GM23338 (cell line): ENCODE data around the gene ORAI3.

Experiments used
- CREB1 ChIP-seq: fragments of 250-450 bp; sonication (Bioruptor Pico); IDR thresholded peaks from 2 replicates; pipeline ENCODE4 v1.5.0; 2020; ENCODE audit warnings: low read depth, mild to moderate bottlenecking, moderate library complexity
- EZH2 ChIP-seq: fragments of 200-600 bp; sonication (generic); IDR thresholded peaks from one replicate; pipeline ENCODE4 v1.8.0; 2017; ENCODE audit warnings: antibody characterized with exemption, mild to moderate bottlenecking, low read depth; ENCODE audit not compliant: unreplicated experiment
- EZH2phosphoT487 ChIP-seq: fragments of 200-600 bp; sonication (generic); IDR thresholded peaks from one replicate; pipeline ENCODE4 v1.8.1; 2018; ENCODE audit warnings: antibody characterized with exemption; ENCODE audit not compliant: unreplicated experiment
- JUNB ChIP-seq: IDR thresholded peaks from one replicate; pipeline ENCODE4 v1.6.1; 2016; ENCODE audit warnings: antibody characterized with exemption; ENCODE audit not compliant: unreplicated experiment
- NANOG ChIP-seq: IDR thresholded peaks from 2 replicates; pipeline ENCODE4 v1.6.1; 2016; ENCODE audit warnings: antibody characterized with exemption, borderline replicate concordance
- POLR2AphosphoS5 ChIP-seq: IDR thresholded peaks from 2 replicates; pipeline ENCODE4 v1.6.1; 2016; ENCODE audit warnings: antibody characterized with exemption, low read depth
- STAT1 ChIP-seq: IDR thresholded peaks from one replicate; pipeline ENCODE4 v1.6.1; 2016; ENCODE audit warnings: antibody characterized with exemption; ENCODE audit not compliant: unreplicated experiment
- ZNF114 ChIP-seq: fragments of 250-450 bp; sonication (Bioruptor Pico); IDR thresholded peaks from 2 replicates; pipeline ENCODE4 v1.5.0; 2020; ENCODE audit warnings: mild to moderate bottlenecking, moderate library complexity
- TF ChIP-seq, protein P1 (sequence below), 2 experiments: fragments of 200-600 bp in 1 of 2; sonication (generic) in 1 of 2; conservative IDR thresholded peaks; 2 replicates each; pipeline versions ENCODE4 v1.5.1 to v1.6.1; 2016 to 2017; ENCODE audit warnings: antibody characterized with exemption in 2 of 2, low read depth in 2 of 2, mild to moderate bottlenecking in 2 of 2, moderate library complexity in 1 of 2
- TF ChIP-seq, protein P2 (sequence below): IDR thresholded peaks from one replicate; pipeline ENCODE4 v1.6.1; 2018; ENCODE audit warnings: antibody characterized with exemption; ENCODE audit not compliant: unreplicated experiment
- TF ChIP-seq, protein P3 (sequence below): IDR thresholded peaks from 2 replicates; pipeline ENCODE4 v1.6.1; 2016; ENCODE audit warnings: antibody characterized with exemption
- TF ChIP-seq, protein P4 (sequence below): fragments of 250-450 bp; sonication (Bioruptor Pico); IDR thresholded peaks from 2 replicates; pipeline ENCODE4 v1.5.0; 2020; ENCODE audit warnings: mild to moderate bottlenecking, moderate library complexity

DNA sequence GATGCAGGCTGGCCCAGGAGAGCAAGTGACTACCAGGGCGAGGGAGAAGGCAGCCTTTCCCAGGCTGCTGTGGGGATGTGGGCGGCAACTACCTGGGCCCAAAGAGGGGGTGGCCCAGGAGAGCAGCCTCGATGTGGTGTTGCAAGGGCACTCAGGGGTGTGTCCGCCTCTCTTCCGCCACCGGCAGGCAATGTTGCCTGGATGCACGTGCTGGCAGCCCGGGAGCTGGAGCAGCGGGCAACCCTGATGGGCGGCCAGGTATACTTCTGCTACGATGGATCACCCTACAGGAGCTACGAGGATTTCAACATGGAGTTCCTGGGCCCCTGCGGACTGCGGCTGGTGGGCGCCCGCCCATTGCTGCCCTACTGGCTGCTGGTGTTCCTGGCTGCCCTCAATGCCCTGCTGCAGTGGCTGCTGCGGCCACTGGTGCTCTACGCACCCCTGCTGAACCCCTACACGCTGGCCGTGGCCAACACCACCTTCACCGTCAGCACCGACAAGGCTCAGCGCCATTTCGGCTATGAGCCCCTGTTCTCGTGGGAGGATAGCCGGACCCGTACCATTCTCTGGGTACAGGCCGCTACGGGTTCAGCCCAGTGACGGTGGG, 38.8 kb downstream of the ORAI3 start:
- TF ChIP-seq CREB1 (CRISPR knock-in tag) (no peak), EZH2 (no peak), EZH2phosphoT487 (no peak), POLR2AphosphoS5 (no peak), JUNB (no peak), STAT1 (no peak), NANOG (no peak), ZNF114 (CRISPR knock-in tag) (no peak)
- TF ChIP-seq, protein P1, sequence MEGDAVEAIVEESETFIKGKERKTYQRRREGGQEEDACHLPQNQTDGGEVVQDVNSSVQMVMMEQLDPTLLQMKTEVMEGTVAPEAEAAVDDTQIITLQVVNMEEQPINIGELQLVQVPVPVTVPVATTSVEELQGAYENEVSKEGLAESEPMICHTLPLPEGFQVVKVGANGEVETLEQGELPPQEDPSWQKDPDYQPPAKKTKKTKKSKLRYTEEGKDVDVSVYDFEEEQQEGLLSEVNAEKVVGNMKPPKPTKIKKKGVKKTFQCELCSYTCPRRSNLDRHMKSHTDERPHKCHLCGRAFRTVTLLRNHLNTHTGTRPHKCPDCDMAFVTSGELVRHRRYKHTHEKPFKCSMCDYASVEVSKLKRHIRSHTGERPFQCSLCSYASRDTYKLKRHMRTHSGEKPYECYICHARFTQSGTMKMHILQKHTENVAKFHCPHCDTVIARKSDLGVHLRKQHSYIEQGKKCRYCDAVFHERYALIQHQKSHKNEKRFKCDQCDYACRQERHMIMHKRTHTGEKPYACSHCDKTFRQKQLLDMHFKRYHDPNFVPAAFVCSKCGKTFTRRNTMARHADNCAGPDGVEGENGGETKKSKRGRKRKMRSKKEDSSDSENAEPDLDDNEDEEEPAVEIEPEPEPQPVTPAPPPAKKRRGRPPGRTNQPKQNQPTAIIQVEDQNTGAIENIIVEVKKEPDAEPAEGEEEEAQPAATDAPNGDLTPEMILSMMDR (conservative IDR thresholded peaks at IDR 0.05; ENCODE audit: low read depth in 2 of 2): no peak
- TF ChIP-seq, protein P2, sequence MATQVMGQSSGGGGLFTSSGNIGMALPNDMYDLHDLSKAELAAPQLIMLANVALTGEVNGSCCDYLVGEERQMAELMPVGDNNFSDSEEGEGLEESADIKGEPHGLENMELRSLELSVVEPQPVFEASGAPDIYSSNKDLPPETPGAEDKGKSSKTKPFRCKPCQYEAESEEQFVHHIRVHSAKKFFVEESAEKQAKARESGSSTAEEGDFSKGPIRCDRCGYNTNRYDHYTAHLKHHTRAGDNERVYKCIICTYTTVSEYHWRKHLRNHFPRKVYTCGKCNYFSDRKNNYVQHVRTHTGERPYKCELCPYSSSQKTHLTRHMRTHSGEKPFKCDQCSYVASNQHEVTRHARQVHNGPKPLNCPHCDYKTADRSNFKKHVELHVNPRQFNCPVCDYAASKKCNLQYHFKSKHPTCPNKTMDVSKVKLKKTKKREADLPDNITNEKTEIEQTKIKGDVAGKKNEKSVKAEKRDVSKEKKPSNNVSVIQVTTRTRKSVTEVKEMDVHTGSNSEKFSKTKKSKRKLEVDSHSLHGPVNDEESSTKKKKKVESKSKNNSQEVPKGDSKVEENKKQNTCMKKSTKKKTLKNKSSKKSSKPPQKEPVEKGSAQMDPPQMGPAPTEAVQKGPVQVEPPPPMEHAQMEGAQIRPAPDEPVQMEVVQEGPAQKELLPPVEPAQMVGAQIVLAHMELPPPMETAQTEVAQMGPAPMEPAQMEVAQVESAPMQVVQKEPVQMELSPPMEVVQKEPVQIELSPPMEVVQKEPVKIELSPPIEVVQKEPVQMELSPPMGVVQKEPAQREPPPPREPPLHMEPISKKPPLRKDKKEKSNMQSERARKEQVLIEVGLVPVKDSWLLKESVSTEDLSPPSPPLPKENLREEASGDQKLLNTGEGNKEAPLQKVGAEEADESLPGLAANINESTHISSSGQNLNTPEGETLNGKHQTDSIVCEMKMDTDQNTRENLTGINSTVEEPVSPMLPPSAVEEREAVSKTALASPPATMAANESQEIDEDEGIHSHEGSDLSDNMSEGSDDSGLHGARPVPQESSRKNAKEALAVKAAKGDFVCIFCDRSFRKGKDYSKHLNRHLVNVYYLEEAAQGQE: no peak
- TF ChIP-seq, protein P3, sequence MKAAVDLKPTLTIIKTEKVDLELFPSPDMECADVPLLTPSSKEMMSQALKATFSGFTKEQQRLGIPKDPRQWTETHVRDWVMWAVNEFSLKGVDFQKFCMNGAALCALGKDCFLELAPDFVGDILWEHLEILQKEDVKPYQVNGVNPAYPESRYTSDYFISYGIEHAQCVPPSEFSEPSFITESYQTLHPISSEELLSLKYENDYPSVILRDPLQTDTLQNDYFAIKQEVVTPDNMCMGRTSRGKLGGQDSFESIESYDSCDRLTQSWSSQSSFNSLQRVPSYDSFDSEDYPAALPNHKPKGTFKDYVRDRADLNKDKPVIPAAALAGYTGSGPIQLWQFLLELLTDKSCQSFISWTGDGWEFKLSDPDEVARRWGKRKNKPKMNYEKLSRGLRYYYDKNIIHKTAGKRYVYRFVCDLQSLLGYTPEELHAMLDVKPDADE: no peak
- TF ChIP-seq, protein P4, sequence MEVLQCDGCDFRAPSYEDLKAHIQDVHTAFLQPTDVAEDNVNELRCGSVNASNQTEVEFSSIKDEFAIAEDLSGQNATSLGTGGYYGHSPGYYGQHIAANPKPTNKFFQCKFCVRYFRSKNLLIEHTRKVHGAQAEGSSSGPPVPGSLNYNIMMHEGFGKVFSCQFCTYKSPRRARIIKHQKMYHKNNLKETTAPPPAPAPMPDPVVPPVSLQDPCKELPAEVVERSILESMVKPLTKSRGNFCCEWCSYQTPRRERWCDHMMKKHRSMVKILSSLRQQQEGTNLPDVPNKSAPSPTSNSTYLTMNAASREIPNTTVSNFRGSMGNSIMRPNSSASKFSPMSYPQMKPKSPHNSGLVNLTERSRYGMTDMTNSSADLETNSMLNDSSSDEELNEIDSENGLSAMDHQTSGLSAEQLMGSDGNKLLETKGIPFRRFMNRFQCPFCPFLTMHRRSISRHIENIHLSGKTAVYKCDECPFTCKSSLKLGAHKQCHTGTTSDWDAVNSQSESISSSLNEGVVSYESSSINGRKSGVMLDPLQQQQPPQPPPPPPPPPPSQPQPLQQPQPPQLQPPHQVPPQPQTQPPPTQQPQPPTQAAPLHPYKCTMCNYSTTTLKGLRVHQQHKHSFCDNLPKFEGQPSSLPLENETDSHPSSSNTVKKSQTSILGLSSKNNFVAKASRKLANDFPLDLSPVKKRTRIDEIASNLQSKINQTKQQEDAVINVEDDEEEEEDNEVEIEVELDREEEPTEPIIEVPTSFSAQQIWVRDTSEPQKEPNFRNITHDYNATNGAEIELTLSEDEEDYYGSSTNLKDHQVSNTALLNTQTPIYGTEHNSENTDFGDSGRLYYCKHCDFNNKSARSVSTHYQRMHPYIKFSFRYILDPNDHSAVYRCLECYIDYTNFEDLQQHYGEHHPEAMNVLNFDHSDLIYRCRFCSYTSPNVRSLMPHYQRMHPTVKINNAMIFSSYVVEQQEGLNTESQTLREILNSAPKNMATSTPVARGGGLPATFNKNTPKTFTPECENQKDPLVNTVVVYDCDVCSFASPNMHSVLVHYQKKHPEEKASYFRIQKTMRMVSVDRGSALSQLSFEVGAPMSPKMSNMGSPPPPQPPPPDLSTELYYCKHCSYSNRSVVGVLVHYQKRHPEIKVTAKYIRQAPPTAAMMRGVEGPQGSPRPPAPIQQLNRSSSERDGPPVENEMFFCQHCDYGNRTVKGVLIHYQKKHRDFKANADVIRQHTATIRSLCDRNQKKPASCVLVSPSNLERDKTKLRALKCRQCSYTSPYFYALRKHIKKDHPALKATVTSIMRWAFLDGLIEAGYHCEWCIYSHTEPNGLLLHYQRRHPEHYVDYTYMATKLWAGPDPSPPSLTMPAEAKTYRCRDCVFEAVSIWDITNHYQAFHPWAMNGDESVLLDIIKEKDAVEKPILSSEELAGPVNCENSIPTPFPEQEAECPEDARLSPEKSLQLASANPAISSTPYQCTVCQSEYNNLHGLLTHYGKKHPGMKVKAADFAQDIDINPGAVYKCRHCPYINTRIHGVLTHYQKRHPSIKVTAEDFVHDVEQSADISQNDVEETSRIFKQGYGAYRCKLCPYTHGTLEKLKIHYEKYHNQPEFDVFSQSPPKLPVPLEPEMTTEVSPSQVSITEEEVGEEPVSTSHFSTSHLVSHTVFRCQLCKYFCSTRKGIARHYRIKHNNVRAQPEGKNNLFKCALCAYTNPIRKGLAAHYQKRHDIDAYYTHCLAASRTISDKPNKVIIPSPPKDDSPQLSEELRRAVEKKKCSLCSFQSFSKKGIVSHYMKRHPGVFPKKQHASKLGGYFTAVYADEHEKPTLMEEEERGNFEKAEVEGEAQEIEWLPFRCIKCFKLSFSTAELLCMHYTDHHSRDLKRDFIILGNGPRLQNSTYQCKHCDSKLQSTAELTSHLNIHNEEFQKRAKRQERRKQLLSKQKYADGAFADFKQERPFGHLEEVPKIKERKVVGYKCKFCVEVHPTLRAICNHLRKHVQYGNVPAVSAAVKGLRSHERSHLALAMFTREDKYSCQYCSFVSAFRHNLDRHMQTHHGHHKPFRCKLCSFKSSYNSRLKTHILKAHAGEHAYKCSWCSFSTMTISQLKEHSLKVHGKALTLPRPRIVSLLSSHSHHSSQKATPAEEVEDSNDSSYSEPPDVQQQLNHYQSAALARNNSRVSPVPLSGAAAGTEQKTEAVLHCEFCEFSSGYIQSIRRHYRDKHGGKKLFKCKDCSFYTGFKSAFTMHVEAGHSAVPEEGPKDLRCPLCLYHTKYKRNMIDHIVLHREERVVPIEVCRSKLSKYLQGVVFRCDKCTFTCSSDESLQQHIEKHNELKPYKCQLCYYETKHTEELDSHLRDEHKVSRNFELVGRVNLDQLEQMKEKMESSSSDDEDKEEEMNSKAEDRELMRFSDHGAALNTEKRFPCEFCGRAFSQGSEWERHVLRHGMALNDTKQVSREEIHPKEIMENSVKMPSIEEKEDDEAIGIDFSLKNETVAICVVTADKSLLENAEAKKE (CRISPR knock-in tag): no peak
